Liver (tissue), 3 donors: ENCODE data around the gene PDE5A.

Source experiments
- CTCF ChIP-seq: fragments of 150-350 bp; IDR thresholded peaks from 2 replicates; pipeline ENCODE4 v1.5.1; 2017; ENCODE audit warnings: improper control_type of control experiment, low read depth, low read length; ENCODE audit not compliant: missing input control
- RAD21 ChIP-seq, 2 donors: IDR thresholded peaks; 2 replicates each; pipeline ENCODE4 v1.6.1; 2016; ENCODE audit warnings: antibody characterized with exemption in 2 of 2, mild to moderate bottlenecking in 2 of 2
- donor health status: healthy.
- donor health status: healthy.

- TF ChIP-seq CTCF, result no peak
- TF ChIP-seq RAD21 (IDR thresholded peaks at IDR 0.05), result no peak
Measured at GRCh38 chr4:119518230-119518892, 110.2 kb downstream of the PDE5A start.
